Neural progenitor cell (in vitro differentiated cells): ENCODE data around the gene NTF3. TPM values are rescaled to one million over a fixed set of nuclear protein-coding genes. Genes with fewer than 3 reads are reported as not detected.

Source experiments
- DNase-seq: peaks from one replicate; pipeline ENCODE4 v3.0.0-alpha.2; 2016; ENCODE audit warnings: low spot score
- H2AFZ ChIP-seq: fragments of 200-600 bp; sonication (generic); replicated peaks from 2 replicates; pipeline ENCODE4 v1.6.1; 2016; ENCODE audit warnings: antibody characterized with exemption
- H3F3A ChIP-seq: fragments of 200-600 bp; sonication (generic); 2 replicates; pipeline ENCODE4 v1.6.1; 2016; ENCODE audit warnings: antibody characterized with exemption, low read depth
- H3K27ac ChIP-seq: fragments of 200-600 bp; sonication (generic); 2 replicates; pipeline ENCODE4 v1.5.1; 2016; ENCODE audit warnings: mild to moderate bottlenecking
- H3K27me3 ChIP-seq: fragments of 200-600 bp; sonication (generic); 2 replicates; pipeline ENCODE4 v1.6.1; 2016; ENCODE audit warnings: mild to moderate bottlenecking, moderate library complexity
- H3K36me3 ChIP-seq: fragments of 200-600 bp; sonication (generic); 2 replicates; pipeline ENCODE4 v1.5.1; 2016
- H3K4me1 ChIP-seq: fragments of 200-600 bp; sonication (generic); 2 replicates; pipeline ENCODE4 v1.6.1; 2016; ENCODE audit warnings: mixed run types
- H3K4me2 ChIP-seq: fragments of 200-600 bp; sonication (generic); 2 replicates; pipeline ENCODE4 v1.6.1; 2016
- H3K4me3 ChIP-seq: fragments of 200-600 bp; sonication (generic); 2 replicates; pipeline ENCODE4 v1.5.1; 2016
- H3K79me2 ChIP-seq: fragments of 200-600 bp; sonication (generic); 2 replicates; pipeline ENCODE4 v1.6.1; 2016; ENCODE audit warnings: low read depth
- H3K9ac ChIP-seq: fragments of 200-600 bp; sonication (generic); 2 replicates; pipeline ENCODE4 v1.6.1; 2016
- H3K9me3 ChIP-seq: fragments of 200-600 bp; sonication (generic); 2 replicates; pipeline ENCODE4 v1.5.1; 2016; ENCODE audit warnings: low read depth
- H4K20me1 ChIP-seq: fragments of 200-600 bp; sonication (generic); 2 replicates; pipeline ENCODE4 v1.6.1; 2016; ENCODE audit warnings: low read depth
- H3K27ac Mint-ChIP-seq: 3 replicates; pipeline ENCODE4 v1.8.0; 2021; ENCODE audit warnings: mixed read lengths
- H3K27me3 Mint-ChIP-seq: 2 replicates; pipeline ENCODE4 v1.8.0; 2022; ENCODE audit warnings: low read depth, mild to moderate bottlenecking, inconsistent platforms, moderate library complexity, mixed read lengths; ENCODE audit not compliant: insufficient read depth
- H3K36me3 Mint-ChIP-seq: 3 replicates; pipeline ENCODE4 v1.8.0; 2021; ENCODE audit warnings: mixed read lengths
- H3K4me1 Mint-ChIP-seq: 3 replicates; pipeline ENCODE4 v1.8.0; 2021; ENCODE audit warnings: mixed read lengths
- H3K4me3 Mint-ChIP-seq: 3 replicates; pipeline ENCODE4 v1.8.0; 2021; ENCODE audit warnings: mild to moderate bottlenecking, moderate library complexity, mixed read lengths
- H3K9me3 Mint-ChIP-seq: 3 replicates; pipeline ENCODE4 v1.8.0; 2020; ENCODE audit warnings: mixed read lengths
- EZH2 ChIP-seq: fragments of 200-600 bp; sonication (generic); IDR thresholded peaks from 2 replicates; pipeline ENCODE4 v1.6.1; 2017; ENCODE audit warnings: antibody characterized with exemption, mild to moderate bottlenecking, moderate library complexity
- EZH2phosphoT487 ChIP-seq: fragments of 200-600 bp; sonication (generic); IDR thresholded peaks from 2 replicates; pipeline ENCODE4 v1.6.1; 2017; ENCODE audit warnings: antibody characterized with exemption
- total RNA-seq: library from RNA; depleted of rRNA; stranded (reverse); fragments of >200 nt; gene quantifications from 2 replicates; pipeline ENCODE4 v1.2.3, GENCODE V29; 2015; ENCODE audit warnings: low replicate concordance
- TF ChIP-seq, protein P1 (sequence below): fragments of 200-600 bp; sonication (generic); IDR thresholded peaks from 2 replicates; pipeline ENCODE4 v1.5.1; 2017; ENCODE audit warnings: antibody characterized with exemption, mild to moderate bottlenecking

The NTF3 gene
- total RNA-seq, 1 donor from 2014 or later: 6.7 TPM

GRCh38 chr12:5437182-5437583, 5.3 kb downstream of the NTF3 start:
- Histone ChIP-seq H3K4me3 (no peak overlapping the region), H4K20me1 (peaks cover 86% of the 10 kb centered on the region), H3K4me1 (peaks cover 40% of the 10 kb centered on the region), H3F3A (no peaks in the 10 kb centered on the region), H3K9me3 (no peaks in the 10 kb centered on the region), H3K79me2 (peaks cover 100% of the 10 kb centered on the region), H3K9ac (no peak overlapping the region), H2AFZ (no peak overlapping the region), H3K36me3 (no peaks in the 10 kb centered on the region), H3K4me2 (no peak overlapping the region), H3K27ac (no peak overlapping the region), H3K27me3 (peaks cover 43% of the 10 kb centered on the region)
- Mint-ChIP-seq H3K9me3 (peaks cover 12% of the 10 kb centered on the region), H3K27ac (no peak overlapping the region), H3K27me3 (peaks cover 20% of the 10 kb centered on the region), H3K4me3 (no peak overlapping the region), H3K36me3 (peaks cover 5% of the 10 kb centered on the region), H3K4me1 (peaks cover 19% of the 10 kb centered on the region)
- DNase-seq: no peak
- TF ChIP-seq, protein P1, sequence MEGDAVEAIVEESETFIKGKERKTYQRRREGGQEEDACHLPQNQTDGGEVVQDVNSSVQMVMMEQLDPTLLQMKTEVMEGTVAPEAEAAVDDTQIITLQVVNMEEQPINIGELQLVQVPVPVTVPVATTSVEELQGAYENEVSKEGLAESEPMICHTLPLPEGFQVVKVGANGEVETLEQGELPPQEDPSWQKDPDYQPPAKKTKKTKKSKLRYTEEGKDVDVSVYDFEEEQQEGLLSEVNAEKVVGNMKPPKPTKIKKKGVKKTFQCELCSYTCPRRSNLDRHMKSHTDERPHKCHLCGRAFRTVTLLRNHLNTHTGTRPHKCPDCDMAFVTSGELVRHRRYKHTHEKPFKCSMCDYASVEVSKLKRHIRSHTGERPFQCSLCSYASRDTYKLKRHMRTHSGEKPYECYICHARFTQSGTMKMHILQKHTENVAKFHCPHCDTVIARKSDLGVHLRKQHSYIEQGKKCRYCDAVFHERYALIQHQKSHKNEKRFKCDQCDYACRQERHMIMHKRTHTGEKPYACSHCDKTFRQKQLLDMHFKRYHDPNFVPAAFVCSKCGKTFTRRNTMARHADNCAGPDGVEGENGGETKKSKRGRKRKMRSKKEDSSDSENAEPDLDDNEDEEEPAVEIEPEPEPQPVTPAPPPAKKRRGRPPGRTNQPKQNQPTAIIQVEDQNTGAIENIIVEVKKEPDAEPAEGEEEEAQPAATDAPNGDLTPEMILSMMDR: no peak
- TF ChIP-seq EZH2phosphoT487: no peak

- peaks cover 19% of the 10 kb centered on the region for H3K4me1 Mint-ChIP-seq
- H3K9me3 Mint-ChIP-seq: peaks cover 12% of the 10 kb centered on the region
- H3K4me1 ChIP-seq: peaks cover 42% of the 10 kb centered on the region
Measured at GRCh38 chr12:5437589-5437988, 5.7 kb downstream of the NTF3 start.

GRCh38 chr12:5438671-5439200, 6.8 kb downstream of the NTF3 start:
- Histone ChIP-seq H3K27ac (no peak overlapping the region), H3F3A (no peaks in the 10 kb centered on the region), H3K9ac (no peak overlapping the region), H3K79me2 (peaks cover 100% of the 10 kb centered on the region), H4K20me1 (peaks cover 93% of the 10 kb centered on the region), H2AFZ (no peak overlapping the region), H3K4me1 (peaks cover 42% of the 10 kb centered on the region), H3K4me2 (no peak overlapping the region), H3K27me3 (peaks cover 33% of the 10 kb centered on the region), H3K9me3 (no peaks in the 10 kb centered on the region), H3K4me3 (no peak overlapping the region), H3K36me3 (no peaks in the 10 kb centered on the region)
- no peak overlapping the region for H3K27ac Mint-ChIP-seq
- peaks cover 12% of the 10 kb centered on the region for H3K9me3 Mint-ChIP-seq
- no peak for TF ChIP-seq EZH2
- TF ChIP-seq, protein P1: no peak
- TF ChIP-seq EZH2phosphoT487: no peak
- peaks cover 5% of the 10 kb centered on the region for H3K36me3 Mint-ChIP-seq
- DNase-seq: no peak
- H3K4me3 Mint-ChIP-seq: no peak overlapping the region
- peaks cover 19% of the 10 kb centered on the region for H3K4me1 Mint-ChIP-seq
- peaks cover 9% of the 10 kb centered on the region for H3K27me3 Mint-ChIP-seq

More at GRCh38 chr12:5437589-5437988, 5.7 kb downstream of the NTF3 start:
- H3K9me3 ChIP-seq: no peaks in the 10 kb centered on the region
- peaks cover 16% of the 10 kb centered on the region for H3K27me3 Mint-ChIP-seq
- H3K4me3 Mint-ChIP-seq: no peak overlapping the region
- DNase-seq: no peak
- no peaks in the 10 kb centered on the region for H3F3A ChIP-seq
- H3K4me2 ChIP-seq: no peak overlapping the region
- no peak overlapping the region for H3K9ac ChIP-seq
- TF ChIP-seq EZH2 (no peak), EZH2phosphoT487 (no peak)
- TF ChIP-seq, protein P1: no peak
- H3K4me3 ChIP-seq: no peak overlapping the region
- H3K27me3 ChIP-seq: peaks cover 43% of the 10 kb centered on the region
- H3K79me2 ChIP-seq: peaks cover 100% of the 10 kb centered on the region
- H3K27ac ChIP-seq: no peak overlapping the region
- peaks cover 90% of the 10 kb centered on the region for H4K20me1 ChIP-seq
- H2AFZ ChIP-seq: no peak overlapping the region
- H3K27ac Mint-ChIP-seq: no peak overlapping the region
- peaks cover 5% of the 10 kb centered on the region for H3K36me3 Mint-ChIP-seq
- no peaks in the 10 kb centered on the region for H3K36me3 ChIP-seq
